GM10266 (cell line): ENCODE data around the gene INTS15.

ENCODE experiments used
- DNase-seq: peaks from one replicate; pipeline ENCODE4 v3.0.0; 2012; ENCODE audit errors: extremely low spot score
- CTCF ChIP-seq: IDR thresholded peaks from 2 replicates; pipeline ENCODE4 v1.5.1; 2012; ENCODE audit warnings: mild to moderate bottlenecking, low read depth; ENCODE audit not compliant: control insufficient read depth, insufficient read depth; ENCODE audit errors: missing control alignments

Gene INTS15

GRCh38 chr7:6553448-6554044, 36.3 kb upstream of the INTS15 start:
- peak; percentile 24 for DNase-seq
- TF ChIP-seq CTCF: no peak

GRCh38 chr7:6554848-6555247, 35.0 kb upstream of the INTS15 start:
- TF ChIP-seq CTCF: no peak

GRCh38 chr7:6556196-6556595, 33.6 kb upstream of the INTS15 start:
- no peak for TF ChIP-seq CTCF
- peak; percentile 24 for DNase-seq

More at GRCh38 chr7:6554848-6555247, 35.0 kb upstream of the INTS15 start:
- DNase-seq: peak; percentile 29

- peak; percentile 54 for DNase-seq
- peak; percentile 55 for TF ChIP-seq CTCF
Measured at GRCh38 chr7:6558837-6559236, 31.0 kb upstream of the INTS15 start.

GRCh38 chr7:6559896-6560295, 29.9 kb upstream of the INTS15 start:
- no peak for DNase-seq
- no peak for TF ChIP-seq CTCF

- no peak for DNase-seq
- TF ChIP-seq CTCF: no peak
Measured at GRCh38 chr7:6562106-6562505, 27.7 kb upstream of the INTS15 start.

GRCh38 chr7:6563936-6564770, 25.7 kb upstream of the INTS15 start:
- no peak for DNase-seq
- TF ChIP-seq CTCF: no peak
